ENCODE results near the gene PHAF1.
A peak's percentile ranks its signal among the peaks of the same experiment; 100 is the strongest.

PHAF1 gene

DNA sequence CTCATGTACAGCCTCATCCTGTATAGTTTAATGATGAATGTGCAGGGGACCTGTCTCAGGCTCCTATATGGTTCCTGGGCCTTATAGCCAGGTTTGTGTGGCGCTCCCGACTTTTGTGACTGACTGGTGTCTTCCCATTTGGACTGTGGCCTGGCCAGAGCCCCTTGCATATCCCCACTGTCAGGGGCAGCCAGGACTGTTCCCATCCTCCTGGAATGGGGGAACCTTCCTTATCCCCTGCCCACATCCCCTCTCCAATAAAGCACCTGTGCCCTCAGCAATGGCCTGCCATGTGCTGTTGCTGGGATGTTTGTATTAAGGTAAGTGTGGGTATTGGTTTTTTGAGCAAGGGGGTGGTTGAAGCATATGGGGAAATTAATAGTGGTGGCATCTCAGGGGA is 38.5 kb downstream of the PHAF1 start (continued):
- TF ChIP-seq, protein P1, sequence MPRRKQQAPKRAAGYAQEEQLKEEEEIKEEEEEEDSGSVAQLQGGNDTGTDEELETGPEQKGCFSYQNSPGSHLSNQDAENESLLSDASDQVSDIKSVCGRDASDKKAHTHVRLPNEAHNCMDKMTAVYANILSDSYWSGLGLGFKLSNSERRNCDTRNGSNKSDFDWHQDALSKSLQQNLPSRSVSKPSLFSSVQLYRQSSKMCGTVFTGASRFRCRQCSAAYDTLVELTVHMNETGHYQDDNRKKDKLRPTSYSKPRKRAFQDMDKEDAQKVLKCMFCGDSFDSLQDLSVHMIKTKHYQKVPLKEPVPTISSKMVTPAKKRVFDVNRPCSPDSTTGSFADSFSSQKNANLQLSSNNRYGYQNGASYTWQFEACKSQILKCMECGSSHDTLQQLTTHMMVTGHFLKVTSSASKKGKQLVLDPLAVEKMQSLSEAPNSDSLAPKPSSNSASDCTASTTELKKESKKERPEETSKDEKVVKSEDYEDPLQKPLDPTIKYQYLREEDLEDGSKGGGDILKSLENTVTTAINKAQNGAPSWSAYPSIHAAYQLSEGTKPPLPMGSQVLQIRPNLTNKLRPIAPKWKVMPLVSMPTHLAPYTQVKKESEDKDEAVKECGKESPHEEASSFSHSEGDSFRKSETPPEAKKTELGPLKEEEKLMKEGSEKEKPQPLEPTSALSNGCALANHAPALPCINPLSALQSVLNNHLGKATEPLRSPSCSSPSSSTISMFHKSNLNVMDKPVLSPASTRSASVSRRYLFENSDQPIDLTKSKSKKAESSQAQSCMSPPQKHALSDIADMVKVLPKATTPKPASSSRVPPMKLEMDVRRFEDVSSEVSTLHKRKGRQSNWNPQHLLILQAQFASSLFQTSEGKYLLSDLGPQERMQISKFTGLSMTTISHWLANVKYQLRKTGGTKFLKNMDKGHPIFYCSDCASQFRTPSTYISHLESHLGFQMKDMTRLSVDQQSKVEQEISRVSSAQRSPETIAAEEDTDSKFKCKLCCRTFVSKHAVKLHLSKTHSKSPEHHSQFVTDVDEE (CRISPR knock-in tag; IDR thresholded peaks at IDR 0.05): no peak
- no peak for TF ChIP-seq ZFP3 (CRISPR knock-in tag; IDR thresholded peaks at IDR 0.05)

DNA sequence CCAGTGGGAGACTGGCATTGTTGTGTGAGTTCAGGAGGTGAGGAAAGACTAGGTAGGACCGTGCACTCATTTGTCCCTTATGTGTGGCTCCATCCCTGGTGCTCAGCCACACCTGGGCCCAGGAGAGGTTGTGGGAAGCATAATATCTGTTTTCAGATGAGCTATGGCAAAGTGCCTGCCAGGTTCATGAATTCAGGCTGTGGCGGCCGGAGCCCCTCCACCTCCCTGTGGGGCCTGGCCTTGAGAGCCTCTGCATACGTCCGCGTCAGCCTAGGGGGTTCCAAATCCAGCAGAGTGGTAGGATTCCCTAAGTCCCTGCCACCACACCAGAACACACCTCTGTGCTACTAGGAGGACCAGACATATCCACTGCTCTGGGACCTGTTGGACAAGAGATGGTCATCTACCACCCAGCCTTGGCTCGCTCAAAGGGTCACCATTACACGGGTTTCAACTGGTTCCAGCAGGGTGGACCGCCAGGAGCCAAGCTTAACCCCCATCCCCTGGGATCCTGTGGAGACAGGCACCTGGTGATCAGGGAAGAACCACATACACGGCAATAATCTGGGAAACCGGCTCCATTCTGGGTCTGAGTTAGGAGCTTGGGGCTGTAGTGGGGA is 39.0 kb downstream of the PHAF1 start:
- no peak for ATAC-seq
- TF ChIP-seq GLIS3 (CRISPR knock-in tag; IDR thresholded peaks at IDR 0.05) (no peak), ZC3H10 (CRISPR knock-in tag; IDR thresholded peaks at IDR 0.05) (no peak), PPARA (CRISPR knock-in tag; IDR thresholded peaks at IDR 0.05; ENCODE audit: borderline replicate concordance) (no peak)

DNA sequence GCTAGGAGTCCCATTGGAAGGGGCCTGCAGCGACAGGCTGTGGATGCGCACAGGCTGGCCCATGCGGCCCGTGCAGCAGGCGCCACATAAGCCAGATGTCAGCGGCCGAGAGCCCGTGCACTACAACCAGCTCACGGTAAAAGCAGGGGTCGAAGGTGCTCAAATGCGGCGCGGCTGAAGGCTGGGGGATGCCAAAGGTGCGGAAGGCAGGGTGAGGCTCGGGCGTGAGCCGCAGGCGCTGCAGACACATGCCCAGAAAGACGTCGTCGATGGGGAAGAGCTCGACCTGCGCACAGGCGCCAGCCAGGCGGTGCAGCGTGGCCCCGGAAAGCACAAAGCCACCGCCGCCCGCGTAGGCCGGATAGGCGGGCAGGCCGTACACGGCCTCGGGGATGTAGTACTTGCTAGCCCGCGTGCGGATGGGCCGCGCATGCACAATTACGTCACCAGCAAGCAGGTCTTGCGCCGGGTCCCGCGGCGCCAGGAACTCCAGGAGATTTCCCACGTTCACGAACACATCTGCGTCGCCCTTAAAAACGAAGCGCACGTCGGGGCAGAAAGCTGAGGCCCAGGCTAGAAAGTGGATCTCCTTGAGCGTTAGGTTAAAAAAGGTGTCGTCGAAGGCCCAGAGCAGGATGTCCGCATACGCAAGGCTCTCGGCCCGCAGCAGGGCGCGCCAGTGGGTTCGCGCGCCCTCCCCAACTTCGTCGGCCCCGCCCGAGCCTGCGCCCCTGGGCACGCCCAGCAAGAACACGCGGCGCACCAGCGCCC is 39.7 kb downstream of the PHAF1 start:
- ATAC-seq: no peak
- TF ChIP-seq ZFP30 (CRISPR knock-in tag; IDR thresholded peaks at IDR 0.05) (no peak), OSR1 (CRISPR knock-in tag; IDR thresholded peaks at IDR 0.05) (no peak), SNAI2 (CRISPR knock-in tag; IDR thresholded peaks at IDR 0.05) (no peak), ZC3H10 (CRISPR knock-in tag; IDR thresholded peaks at IDR 0.05) (no peak), RARB (CRISPR knock-in tag; IDR thresholded peaks at IDR 0.05) (no peak), ZFP3 (CRISPR knock-in tag; IDR thresholded peaks at IDR 0.05) (peak; percentile 86; the same call in 1 of the 2 replicates)
- TF ChIP-seq, protein P2, sequence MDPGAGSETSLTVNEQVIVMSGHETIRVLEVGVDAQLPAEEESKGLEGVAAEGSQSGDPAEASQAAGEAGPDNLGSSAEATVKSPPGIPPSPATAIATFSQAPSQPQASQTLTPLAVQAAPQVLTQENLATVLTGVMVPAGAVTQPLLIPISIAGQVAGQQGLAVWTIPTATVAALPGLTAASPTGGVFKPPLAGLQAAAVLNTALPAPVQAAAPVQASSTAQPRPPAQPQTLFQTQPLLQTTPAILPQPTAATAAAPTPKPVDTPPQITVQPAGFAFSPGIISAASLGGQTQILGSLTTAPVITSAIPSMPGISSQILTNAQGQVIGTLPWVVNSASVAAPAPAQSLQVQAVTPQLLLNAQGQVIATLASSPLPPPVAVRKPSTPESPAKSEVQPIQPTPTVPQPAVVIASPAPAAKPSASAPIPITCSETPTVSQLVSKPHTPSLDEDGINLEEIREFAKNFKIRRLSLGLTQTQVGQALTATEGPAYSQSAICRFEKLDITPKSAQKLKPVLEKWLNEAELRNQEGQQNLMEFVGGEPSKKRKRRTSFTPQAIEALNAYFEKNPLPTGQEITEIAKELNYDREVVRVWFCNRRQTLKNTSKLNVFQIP (CRISPR knock-in tag; IDR thresholded peaks at IDR 0.05; ENCODE audit: borderline replicate concordance, low read depth): no peak

DNA sequence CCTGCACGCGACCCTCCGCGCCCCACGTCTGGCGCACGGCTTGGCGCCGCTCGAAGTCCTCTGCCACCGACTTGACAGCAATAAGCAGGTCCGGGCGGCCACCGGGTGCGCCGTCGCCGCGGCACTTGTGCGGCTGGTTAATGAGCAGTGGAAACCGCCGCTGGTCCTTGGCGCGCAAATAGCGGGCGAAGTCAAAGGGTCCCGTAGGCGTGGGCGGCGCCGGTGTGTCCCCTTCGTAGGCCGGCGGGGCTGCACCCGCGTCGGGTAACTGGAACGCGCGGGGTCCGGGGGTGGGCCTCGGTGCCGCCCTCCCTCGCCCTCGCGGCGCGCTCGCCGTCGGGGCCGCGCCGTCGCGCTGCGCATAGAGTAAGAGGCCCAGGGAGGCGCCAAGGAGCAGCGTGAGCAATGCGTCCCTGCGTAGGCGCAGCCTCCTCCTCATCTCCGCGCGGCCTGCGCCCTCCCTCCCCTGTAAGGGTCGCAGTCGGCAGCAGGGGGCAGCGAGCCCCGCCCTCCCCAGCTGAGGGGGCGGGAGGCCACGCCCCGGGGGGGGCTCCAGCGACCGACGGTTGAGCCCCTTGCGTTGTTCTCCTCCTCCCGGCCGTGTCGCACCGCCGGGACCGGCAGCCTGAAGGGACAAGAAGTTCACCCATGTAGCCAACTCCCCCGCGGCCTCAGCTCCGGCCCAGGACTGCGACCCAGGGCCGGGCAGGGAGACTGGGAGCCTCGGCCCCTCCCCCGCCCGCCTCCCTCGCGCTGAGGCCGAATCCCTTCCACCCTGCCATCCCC is 40.5 kb downstream of the PHAF1 start:
- peak; percentile 62 for ATAC-seq

DNA sequence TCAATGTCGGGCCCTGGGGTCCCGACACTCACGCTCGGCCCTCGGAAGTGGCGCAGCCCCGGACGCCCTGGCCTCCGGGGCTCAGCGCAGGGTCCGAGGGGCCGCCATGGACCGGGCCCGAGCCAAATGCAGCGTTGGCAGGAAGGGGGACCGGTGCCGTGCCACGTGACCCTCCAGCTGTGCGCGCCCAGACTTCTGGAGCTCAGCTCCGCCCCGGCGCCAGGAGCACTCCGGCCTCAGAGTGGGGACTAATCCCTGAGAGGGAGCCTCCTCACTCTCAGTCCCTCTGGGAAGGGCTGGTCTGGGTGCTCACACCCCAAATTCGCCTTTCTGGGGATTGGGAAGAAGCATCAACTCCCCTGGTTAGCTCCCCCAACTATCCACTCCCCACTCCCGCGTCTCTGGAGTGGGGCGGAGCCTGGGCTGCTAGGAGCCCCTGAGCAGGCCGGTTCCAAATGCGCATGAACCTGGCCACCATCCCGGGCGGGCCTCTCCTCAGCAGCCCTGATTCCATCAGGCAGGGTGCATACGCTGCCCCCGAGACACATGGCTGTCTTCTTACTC is 41.2 kb downstream of the PHAF1 start, which contains the start of gene B3GNT9:
Gene B3GNT9 (minus strand): TSS at position 166 of the 564 bp plus-strand sequence. CDS start 513 bp downstream, outside the sequence.
- TF ChIP-seq ZNF565 (CRISPR knock-in tag; conservative IDR thresholded peaks at IDR 0.05; ENCODE audit: low read depth): no peak
- TF ChIP-seq TCF4 (CRISPR knock-in tag; IDR thresholded peaks at IDR 0.05; ENCODE audit: borderline replicate concordance): peak; percentile 15; the same call in 1 of the 2 replicates
- peak; percentile 76 for ATAC-seq

More for the DNA sequence above, 40.5 kb downstream of the PHAF1 start:
- TF ChIP-seq ZFP3 (CRISPR knock-in tag; IDR thresholded peaks at IDR 0.05): 0 out of 2 replicates have a peak, but pooled peaks have one; percentile 21
- TF ChIP-seq TOX (CRISPR knock-in tag; IDR thresholded peaks at IDR 0.05; ENCODE audit: borderline replicate concordance): no peak
- no peak for TF ChIP-seq GLIS3 (CRISPR knock-in tag; IDR thresholded peaks at IDR 0.05)
- no peak for TF ChIP-seq ZFP30 (CRISPR knock-in tag; IDR thresholded peaks at IDR 0.05)
- TF ChIP-seq, protein P3, sequence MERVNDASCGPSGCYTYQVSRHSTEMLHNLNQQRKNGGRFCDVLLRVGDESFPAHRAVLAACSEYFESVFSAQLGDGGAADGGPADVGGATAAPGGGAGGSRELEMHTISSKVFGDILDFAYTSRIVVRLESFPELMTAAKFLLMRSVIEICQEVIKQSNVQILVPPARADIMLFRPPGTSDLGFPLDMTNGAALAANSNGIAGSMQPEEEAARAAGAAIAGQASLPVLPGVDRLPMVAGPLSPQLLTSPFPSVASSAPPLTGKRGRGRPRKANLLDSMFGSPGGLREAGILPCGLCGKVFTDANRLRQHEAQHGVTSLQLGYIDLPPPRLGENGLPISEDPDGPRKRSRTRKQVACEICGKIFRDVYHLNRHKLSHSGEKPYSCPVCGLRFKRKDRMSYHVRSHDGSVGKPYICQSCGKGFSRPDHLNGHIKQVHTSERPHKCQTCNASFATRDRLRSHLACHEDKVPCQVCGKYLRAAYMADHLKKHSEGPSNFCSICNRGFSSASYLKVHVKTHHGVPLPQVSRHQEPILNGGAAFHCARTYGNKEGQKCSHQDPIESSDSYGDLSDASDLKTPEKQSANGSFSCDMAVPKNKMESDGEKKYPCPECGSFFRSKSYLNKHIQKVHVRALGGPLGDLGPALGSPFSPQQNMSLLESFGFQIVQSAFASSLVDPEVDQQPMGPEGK (CRISPR knock-in tag; IDR thresholded peaks at IDR 0.05; ENCODE audit: borderline replicate concordance): peak; percentile 51; the same call in 1 of the 2 replicates
- no peak for TF ChIP-seq ISL1 (CRISPR knock-in tag; IDR thresholded peaks at IDR 0.05)
- no peak for TF ChIP-seq OSR1 (CRISPR knock-in tag; IDR thresholded peaks at IDR 0.05)
